HG02852 (cell line): ENCODE results near the gene FOXP1.

Experiments used
- ATAC-seq: cut with Tn5 transposase; IDR thresholded peaks from one replicate; pipeline ENCODE4 v1.9.1; 2021; ENCODE audit warnings: mild to moderate bottlenecking, moderate library complexity; ENCODE audit not compliant: unreplicated experiment

FOXP1 gene

DNA sequence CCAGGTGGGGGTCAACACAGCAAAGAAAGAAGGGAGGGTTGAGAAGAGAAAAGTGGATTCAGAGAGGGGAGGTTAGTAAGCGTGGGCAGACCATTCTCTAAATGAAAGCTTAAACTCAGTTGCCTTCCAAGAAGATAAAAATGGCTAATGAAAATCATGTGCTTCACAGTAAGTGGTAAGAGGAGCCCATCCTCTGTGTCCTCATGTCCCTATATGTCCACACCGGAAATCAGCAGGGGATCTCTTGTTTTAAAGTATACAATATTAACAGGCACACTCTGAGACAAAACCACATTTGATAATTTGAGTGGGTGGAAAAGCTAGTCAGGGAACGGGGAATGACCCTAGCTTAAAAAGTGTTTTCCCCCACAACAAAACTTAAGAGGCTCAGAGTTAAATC is 4.4 kb upstream of the FOXP1 start:
- ATAC-seq: no peak

DNA sequence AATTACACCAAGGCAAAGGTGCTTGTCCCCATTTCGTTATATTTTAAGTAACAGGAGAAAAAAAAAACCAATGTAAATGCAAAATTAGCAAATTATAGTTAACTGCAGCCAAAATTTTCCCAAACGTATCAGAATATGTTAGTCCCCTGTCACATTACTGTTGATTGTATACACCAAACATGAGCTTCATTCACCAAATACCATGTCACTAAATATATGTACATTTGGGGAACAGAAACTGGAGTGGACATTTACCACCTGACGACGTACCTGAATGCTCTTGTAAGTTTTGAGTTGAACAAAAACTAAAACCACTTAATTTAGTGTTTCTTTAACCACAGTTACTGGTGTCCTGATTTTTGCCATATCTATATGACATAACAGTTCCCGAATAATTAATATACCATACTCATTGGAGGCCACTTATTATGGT is 3.3 kb upstream of the FOXP1 start:
- no peak for ATAC-seq

DNA sequence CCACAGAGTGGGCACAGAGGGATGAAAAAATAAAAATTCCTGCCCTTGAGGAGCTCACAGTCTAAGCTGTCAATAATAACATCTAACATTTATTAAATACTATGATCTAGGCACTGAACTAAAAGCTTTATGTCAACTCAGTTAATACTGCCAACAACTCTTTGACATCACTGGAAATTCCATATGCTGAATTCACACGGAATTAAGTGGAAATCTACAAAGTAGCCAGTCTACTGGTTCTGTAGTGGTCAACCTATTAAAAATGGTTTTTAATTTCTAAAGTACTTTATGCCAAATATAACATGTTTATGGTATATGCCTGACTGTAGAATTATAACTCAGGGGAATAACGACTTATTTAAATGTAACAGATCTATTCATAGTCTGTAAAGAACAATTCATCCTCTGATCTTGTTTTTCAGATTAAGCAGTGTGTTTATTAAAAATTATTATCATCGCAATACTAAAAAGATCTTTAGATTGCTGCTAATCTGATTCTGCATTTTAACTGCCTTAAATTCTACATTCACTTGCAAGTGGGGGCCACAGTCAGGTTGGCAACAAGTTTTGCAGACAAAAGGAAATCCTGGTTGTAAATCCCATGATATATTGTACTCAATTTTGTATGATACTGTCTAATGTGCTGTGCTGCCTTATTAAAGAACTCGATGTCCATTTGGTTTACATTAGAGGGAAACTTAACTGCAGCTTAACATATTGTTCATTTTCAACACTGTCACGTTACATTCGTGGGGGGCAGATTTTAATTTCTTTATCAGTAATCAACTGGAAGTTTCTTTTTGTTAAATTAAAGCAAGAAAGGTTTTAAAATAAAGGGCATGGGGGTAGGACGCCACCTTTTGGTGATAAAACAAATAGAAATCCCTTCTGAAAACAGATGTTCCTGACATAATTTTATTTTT is 2.6 kb upstream of the FOXP1 start:
- no peak for ATAC-seq

DNA sequence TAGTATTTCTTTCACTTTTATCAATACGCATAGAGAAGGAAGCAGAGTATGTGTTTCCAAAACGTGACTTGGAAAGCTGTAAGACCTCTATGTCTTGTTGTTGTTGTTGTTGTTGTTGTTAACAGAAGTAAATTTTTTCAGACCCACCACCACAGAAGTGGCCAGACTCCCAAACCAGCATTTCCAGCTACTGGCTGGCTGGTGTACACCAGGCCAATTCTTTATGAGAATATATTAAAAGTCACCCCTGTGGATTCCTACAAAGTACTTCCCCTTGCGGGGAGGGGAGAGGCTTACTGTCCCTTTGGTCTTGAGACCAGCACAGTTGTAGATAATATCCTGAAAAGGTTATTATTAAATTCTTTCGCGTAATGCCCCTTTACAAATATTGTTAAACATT is 1.6 kb upstream of the FOXP1 start:
- no peak for ATAC-seq

DNA sequence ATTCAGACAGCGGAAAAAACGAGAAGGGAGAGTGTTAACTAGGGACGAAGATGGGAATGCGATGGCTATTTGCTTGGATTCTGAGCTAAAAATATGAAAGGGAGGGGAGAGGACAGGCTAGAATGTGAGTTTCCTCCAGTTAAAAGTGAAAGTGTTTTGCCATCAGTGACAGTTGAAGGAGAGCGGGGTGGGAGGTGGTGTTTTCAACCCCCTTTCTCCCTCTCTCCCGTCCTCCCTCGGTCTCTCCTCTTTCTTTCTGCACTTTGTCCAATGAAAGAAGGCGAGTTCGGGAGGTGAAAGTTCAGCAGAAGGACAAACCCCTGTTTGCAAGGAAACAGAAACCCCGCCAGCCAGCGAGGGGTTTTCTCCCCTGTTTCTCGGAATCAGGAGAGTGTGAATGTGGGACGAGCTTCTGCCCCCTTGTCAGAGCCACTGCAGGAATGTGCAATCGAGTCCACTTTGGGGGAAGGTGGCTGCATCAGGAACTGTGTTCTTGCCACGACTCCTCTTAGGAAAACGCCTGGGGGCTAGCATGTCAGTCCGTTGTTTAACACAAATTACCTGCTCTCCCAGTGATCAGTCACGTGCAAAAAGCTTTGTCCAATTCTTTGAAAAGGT is 975 bp upstream of the FOXP1 start:
- ATAC-seq: no peak

DNA sequence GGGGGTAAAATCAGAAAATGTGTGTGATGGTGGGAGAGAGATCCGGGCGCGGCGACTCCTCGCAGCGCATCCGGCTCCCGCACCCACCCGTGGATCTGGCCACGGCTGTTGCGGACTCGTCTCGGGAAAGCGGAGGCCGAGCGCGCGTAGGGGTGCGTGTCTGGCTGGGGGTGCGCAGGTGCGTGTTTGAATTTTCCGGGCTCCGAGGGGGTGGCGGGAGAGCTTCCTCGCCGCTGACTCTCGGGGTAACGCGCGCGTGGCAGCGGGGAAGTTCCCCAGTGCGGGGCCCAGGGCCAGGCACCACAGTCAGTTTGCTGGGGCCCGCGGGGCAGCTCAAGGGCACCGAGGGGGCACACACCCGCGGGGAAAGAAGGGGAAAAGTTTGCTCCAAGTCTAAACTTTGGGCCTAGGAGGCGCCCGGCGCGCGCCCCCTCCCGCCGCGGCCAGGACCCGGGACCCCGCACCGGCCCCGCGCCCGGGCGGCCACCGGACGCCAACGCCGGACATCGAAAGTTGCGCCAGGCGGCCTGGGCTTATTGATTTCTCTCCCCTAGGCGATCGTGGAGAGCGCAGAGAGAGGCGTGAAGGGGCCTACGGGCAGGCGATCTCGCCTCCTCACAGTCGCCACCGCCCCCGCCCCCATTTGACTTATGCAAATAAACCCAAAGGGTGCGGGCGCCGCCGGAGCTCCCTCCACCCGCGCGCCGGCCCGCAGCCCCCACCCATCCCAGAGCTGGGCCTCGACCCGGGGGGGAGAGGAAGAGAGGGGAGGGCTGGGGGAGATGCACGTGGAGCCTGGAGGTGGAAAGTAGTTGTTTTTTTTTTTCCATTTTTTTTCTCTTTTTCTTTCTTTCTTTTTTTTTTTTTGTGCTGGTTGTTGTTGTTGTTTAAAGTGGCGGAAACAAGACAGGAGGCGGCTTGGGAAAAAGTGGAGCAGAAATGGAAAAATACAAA is 639 bp downstream of the FOXP1 start:
- no peak for ATAC-seq

DNA sequence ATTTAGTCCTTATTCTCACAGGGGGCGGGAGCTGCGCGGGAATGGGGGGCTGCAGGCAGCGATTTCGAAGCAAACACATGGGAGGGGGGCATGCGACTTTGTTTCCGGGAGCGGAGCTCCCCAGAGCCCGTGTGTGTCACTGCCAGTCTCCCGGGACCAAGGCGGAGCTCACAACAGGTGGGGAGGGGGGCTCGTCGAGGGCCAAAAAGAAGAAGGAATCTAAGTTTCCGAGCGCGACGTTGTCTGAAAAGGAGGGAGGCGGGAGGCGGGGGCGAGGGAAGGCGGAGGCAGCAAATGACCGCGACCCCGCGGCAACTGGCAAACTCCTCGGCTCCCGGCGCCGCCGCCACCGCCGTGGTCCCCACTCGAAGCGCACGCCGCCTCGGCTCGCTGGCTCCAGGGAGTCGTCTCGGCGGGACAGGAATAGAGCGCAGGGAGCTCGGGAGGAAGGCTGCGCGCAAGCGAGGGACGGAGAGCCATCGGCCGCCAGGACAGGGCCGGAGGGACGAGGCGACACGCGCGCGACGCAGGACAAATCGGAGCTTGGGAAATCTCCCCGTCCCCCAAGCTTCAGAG is 1.4 kb downstream of the FOXP1 start:
- ATAC-seq: no peak

DNA sequence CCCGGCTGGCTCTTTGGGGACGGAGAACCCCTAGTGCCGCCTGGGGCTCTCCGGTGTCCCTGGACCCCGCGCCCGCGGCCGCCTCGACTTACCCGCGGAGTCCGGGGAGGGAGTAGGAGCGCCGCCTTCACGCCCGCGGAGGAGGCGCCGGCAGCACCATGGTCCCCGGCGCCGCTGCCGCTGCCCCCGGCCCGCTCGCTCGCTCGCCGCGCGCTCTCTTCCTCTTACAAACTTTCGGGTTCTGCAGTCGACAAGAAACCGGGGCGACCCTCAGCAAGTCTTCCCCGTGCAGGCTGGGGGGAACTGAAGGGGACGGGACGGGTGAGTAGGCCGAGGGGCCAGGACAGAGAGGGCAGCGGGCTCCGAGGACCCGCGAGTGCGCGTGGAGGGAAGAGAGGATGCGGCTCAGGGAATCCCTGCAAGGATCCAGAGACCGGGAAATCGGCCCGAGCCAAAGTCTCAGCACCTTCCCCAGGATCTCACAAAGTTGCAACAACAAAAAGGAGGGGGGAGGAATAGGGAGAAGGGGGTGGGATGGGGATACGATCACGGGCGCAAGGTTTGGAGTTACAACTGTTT is 2.0 kb downstream of the FOXP1 start:
- no peak for ATAC-seq

DNA sequence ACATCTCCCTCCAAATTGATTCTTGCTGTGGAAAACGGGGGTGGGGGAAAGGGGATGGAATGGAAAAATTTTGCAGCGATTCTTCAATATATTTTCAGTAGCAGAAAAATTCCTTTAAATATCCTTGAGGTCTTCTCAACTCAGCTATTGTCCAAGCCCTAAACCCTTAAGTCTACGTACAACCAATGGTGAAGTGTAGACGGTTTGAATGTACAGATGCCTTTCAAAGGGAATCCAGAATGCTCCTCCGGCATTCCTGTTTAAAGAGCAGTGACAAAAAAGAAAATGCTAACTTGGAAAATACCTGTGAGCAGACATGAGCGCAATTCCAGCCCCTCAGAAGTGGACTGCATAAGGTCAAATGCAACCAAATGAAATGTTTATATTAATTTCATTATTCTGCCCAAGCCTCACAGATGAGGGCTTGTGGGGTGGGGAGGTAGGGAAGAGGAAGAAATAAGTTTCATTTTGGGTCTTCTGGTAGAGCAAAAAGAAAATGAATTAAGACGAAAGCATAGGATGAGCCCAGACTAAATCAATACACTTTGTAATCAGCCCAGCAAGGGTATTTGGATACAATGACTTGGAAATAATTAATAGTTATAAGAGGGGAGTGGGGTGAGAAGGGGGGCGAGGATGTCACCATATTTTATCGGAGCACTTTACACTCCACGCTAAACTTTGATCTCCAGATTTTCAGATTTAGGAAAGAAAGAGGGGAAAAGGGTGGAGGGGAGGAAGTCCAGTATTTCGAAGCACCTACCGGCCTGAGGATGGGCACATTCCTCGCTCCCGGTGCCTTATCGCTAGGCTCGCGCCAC is 2.7 kb downstream of the FOXP1 start:
- no peak for ATAC-seq

DNA sequence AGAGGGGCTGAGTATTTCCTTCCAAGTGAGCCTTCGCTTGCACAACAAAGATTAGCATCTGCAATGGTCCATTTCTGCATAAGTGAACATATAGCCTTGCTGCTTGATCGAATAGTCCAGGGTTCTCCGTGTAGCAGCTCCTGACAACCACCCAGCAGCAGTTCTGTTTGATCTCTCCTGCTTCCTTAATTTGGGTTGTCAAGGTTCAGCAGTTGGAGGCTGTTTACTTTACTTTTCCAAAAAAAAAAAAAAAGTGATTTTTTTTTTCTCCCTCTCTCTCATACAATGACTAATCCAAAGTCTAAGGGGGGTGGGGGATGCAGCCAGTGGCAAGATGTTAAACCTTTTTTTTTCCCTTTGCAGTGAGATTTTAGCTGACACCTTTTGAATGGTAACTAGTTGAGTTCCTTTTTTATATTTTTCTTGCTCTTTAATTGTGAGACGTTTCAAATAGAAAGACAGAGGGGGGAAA is 3.6 kb downstream of the FOXP1 start:
- no peak for ATAC-seq

DNA sequence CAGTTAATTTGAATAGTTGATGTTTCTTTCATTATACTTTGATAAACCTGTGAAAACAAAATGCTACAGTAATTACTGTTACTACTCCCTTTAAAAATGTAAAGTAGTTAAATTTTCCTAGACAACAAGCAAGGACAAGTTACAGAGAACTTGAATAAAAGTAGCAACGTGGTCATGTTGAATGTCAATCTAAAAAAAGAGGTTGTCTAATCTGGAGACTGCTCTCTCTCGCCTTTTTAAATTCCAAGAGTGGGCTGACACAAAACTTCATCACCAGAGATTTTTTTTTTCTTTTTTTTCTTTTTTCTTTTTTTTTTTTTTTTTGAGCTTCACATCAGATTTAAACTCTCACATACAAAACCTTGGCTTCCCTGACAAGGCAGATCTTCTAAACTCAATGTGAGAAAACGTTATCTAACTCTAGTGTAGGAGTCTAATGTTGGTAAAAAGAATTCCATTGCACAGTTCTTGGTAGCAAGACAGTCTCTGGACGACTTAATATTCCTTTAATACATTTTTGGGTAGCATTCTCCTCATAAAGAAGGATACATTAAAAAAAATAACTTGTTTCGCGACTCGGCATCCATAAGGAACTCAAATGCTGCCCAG is 4.1 kb downstream of the FOXP1 start:
- no peak for ATAC-seq

DNA sequence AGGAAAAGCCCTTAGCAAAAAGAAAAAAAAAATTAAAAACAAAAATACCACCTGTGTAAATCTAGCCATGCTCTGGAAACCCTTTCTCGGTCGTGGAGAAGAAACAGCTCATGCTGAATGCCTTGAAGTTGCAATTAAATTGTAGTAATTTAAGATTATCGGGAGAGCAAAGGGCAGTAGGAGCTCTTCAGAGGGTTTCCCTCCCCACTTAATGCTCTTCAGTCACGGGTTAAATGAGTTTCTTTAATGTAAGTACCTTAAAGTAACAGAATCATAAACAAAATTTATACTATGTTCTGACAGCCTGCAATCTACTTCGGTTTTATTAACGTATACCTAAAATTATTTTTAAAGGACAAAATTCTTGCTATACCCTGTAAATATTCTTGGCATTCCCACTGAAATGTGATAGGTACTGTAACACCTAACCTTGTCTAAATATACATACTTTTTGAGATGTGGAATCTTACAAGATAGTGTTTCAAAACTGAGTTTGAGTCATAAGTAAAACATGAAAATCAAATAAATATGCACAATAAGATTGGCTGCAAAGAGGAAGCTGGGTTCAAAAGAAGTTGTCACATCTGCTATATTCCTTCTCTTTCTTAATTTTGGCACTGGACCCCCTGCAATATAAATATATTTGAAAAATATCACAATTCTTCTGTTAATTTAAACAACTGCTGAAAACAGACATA is 5.3 kb downstream of the FOXP1 start:
- ATAC-seq: no peak

DNA sequence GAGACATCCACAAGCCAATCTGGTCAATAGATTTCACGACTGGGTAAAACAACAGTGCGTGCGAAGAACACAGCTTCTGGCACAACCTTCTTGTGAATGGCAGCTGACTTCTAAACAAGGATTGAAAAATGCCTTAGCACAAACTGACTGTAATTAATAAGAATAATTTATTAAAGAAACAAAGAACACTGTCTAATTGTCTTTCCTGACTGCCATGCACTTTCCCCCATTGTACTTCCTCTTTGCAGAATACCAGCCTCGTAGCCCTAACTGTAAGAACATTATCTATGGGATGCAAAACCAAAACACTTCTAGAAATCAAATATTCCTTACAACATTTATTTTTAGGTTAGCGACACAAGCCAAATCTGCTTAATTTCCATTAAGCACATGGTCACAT is 6.5 kb downstream of the FOXP1 start:
- no peak for ATAC-seq

DNA sequence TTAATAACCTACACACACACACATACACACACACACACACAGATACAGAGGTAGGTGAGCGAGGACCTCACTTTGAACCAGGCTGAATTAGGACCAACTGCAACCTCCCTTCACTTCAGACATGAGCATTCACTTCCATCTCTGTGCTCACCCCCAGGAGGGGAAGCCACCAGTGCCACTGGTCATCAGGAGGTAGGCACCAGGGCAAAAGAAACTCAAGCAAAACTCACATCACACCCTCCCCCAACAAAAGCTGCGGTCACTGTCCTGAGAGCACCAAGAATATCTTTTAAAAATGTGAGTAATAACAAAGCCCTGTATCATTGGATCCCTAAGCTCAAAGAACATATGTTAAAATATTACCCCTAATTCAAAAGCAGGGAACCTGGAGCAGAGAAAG is 8.1 kb downstream of the FOXP1 start:
- ATAC-seq: no peak

DNA sequence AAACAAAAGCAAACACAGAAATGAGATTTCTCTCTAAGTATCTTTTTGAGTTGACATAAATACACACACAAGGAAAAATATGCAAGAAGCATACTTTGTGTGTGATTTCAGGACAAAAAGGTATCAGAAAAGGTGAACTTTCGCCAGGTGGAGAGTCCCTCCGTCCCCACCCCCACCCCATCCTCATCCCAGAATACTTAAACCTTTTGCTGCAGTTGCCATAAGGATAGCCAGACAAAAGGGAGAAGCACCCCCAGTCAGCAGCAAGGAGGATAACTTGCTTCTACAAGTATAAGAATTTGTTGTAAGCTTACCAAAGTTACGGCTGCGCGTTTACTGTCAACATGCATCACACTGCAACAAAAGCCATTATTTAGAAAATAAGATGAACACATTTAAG is 10.3 kb downstream of the FOXP1 start:
- no peak for ATAC-seq

DNA sequence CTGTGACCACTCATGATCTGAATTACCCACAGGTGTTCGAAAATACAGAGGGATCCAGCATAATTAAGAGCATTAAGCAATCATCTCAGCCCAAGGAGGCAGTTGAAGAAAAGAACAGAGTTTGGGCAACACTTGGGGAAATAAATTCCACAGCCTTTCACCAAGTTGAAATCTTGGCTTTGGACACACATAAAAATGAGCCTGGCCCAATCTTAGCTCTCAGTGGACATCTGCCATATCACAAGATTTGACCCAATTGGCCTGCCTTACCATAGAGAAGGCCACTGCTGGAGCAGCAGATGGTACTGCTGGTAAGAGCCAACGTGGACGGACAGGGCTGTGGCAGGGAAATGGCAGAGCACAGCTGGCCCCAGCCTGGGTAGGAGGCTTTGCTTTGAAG is 13.0 kb downstream of the FOXP1 start:
- ATAC-seq: no peak

DNA sequence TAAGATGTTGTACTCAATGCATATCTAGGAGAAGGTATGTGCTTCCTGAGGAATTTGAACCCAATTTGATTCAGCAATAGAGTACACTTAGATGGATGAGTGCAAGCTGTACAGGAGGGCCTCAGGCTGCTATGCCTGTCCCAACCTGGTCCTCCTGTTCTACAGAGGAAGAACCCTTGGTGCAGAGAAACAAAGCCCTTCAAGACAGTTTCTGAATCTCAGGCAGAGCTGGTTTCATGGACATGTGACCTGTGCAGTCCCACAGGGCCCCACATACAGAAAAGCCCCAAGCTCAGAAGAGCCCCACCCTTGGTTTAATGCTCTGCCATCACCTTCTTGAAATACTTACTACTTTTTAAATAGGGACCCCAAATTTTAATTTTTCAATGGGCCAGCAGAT is 15.3 kb downstream of the FOXP1 start:
- no peak for ATAC-seq

DNA sequence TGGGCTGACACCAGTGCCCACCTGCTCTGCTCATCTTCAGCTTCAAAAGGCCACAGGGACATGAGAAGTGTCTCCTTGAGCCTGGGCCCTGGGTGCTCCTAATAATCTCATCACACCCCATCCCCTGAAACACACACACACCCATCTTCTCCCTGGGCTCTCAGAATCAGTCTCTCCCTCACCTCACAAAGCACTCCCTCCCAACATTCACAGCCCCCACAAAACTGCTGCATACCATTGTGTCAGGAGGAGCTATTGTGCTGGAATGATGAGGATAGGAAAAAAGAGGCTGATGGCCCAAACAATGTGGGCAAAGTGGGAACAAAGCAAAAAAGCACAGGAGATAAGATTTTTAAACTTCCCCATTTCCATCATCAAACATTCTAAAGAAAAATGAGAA is 16.8 kb downstream of the FOXP1 start:
- no peak for ATAC-seq

DNA sequence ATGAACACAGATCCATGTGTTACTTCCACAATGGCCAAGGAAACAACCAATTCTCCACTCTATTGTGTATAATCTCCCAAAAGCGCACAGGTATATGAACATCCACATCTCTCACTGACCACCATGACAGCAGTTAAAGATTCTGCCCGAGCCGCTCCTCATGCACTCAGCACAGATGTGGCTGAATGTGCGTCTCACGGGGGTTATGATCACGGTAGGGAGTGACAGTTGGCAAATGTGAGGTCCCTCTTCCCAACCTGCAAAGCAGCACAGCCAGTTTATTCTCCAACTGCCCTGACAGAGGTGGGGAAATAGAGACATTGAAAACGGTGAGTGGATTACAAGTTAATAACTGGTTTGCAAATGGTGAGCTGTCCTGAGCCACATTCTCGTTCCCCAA is 17.6 kb downstream of the FOXP1 start:
- no peak for ATAC-seq
